Measurements from ENCODE around the gene PPP6R2. TPM values are rescaled to one million over a fixed set of nuclear protein-coding genes. Genes with fewer than 3 reads are reported as not detected.

PPP6R2 gene, protein sequence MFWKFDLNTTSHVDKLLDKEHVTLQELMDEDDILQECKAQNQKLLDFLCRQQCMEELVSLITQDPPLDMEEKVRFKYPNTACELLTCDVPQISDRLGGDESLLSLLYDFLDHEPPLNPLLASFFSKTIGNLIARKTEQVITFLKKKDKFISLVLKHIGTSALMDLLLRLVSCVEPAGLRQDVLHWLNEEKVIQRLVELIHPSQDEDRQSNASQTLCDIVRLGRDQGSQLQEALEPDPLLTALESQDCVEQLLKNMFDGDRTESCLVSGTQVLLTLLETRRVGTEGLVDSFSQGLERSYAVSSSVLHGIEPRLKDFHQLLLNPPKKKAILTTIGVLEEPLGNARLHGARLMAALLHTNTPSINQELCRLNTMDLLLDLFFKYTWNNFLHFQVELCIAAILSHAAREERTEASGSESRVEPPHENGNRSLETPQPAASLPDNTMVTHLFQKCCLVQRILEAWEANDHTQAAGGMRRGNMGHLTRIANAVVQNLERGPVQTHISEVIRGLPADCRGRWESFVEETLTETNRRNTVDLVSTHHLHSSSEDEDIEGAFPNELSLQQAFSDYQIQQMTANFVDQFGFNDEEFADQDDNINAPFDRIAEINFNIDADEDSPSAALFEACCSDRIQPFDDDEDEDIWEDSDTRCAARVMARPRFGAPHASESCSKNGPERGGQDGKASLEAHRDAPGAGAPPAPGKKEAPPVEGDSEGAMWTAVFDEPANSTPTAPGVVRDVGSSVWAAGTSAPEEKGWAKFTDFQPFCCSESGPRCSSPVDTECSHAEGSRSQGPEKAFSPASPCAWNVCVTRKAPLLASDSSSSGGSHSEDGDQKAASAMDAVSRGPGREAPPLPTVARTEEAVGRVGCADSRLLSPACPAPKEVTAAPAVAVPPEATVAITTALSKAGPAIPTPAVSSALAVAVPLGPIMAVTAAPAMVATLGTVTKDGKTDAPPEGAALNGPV
- total RNA-seq (2012; rRNA removed) (49.4 and 51.6 TPM in 2 replicates), polyA plus RNA-seq (2012; rRNA removed) (46.9 and 49.2 TPM in 2 replicates), Bru-seq, nascent RNA (percentile 83 among the genes with signal in this experiment), BruChase-seq, experiment 1, labeled RNA remaining after a 6-hour chase (percentile 96 among the genes with signal in this experiment), BruChase-seq, experiment 2, labeled RNA remaining after a 2-hour chase (percentile 86 among the genes with signal in this experiment)
- polyA plus RNA-seq (2012; cell fraction: cytosol; rRNA removed), result 42.4 and 51.0 TPM in 2 replicates
- polyA plus RNA-seq (2012; cell fraction: nucleus; rRNA removed; ENCODE audit: low replicate concordance), result 130 and 243 TPM in 2 replicates
- long read RNA-seq, full-length matches to known transcripts, result 56 of 120 reads
- long read RNA-seq, partial matches to known transcripts, result 36 of 120 reads
- long read RNA-seq, other reads (novel, unspliced or antisense), result 28 of 120 reads

DNA sequence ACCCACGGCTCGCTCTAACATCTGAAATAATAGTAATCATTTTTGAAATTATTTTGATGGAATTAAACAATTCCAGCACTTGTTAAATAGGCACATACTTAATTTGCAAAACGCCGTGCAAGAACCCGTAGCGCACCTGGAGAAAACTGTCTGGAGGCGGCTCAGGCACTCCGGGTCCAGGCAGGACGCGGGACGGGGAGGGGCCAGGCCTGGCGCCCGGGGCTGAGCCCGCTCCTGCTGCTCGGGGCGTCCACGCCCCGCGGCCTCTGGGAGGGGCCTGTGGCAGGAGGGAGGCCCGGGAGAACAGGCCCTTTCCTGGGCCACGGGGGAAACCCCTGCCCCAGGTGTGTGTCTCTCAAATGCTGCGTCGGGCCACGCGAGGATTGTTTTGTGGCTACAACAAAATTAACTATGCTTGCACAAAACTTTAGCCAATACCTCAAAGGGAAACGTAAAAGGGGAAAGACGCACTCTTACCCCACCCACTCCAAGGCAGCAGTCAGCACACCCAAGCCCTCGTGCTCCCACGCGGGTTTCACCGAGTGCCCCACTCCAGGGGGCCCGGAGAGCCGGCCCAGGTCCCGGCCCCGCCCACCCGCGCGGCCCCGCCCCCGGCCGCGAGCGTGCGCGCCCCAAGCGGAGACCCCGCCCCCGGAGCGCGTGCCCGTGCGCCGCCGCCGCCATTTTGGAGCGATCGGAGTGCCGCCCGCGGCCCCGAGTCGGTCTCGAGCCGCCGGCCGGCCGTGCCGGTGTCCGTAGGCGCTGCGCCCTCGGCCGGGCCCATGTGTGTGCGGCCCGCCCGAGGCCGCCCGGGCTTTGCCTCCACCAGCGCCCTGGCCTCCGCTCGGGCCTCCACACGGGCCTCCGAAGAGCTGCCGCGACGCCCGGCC, at the start of gene PPP6R2:
TSS of gene PPP6R2 (plus strand) at position 677 of the 890 bp plus-strand sequence. CDS start 50,582 bp downstream, outside the sequence.
- Histone ChIP-seq H3K56ac (ENCODE audit: extremely low read depth, insufficient read depth, low read length) (peak within 1 kb of the TSS; percentile 79), H2AK9ac (replicated peaks; ENCODE audit: low read depth, low read length, poor library complexity) (peak within 1 kb of the TSS; percentile 95), H3K9me1 (ENCODE audit: insufficient read depth, low read length) (peaks cover 37% of the 10 kb centered on the region), H4K20me1 (ENCODE audit: insufficient read depth, low read length) (peaks cover 24% of the 10 kb centered on the region), H3K79me1 (ENCODE audit: low read depth in 1 of 2, low read length in 2 of 2) (peaks cover 17 to 47% of the 10 kb centered on the region in 2 experiments), H2AK5ac (ENCODE audit: low read depth, low read length) (peak within 1 kb of the TSS; percentile 38; the same call in 1 of the 2 replicates), H3K18ac (ENCODE audit: low read depth, low read length) (peak within 1 kb of the TSS; percentile 26), H2BK120ac (ENCODE audit: low read depth, low read length) (0 out of 2 replicates have a peak within 1 kb of the TSS, but pooled peaks have one; percentile 36), H3K14ac (replicated peaks; ENCODE audit: low read depth, low read length) (peak within 1 kb of the TSS; percentile 89), H3K4me3 (ENCODE audit: insufficient read depth, low read depth, low read length) (peak within 1 kb of the TSS; percentile 57), H3K4me2 (ENCODE audit: low read depth, low read length) (peak within 1 kb of the TSS; percentile 87), H3K4me1 (ENCODE audit: control insufficient read depth, insufficient read depth, low read length) (peaks cover 5% of the 10 kb centered on the region; the same call in 1 of the 2 replicates), H3K4ac (ENCODE audit: low read depth, low read length) (peak within 1 kb of the TSS; percentile 81), H2AFZ (replicated peaks; ENCODE audit: low read length, poor library complexity) (peak within 1 kb of the TSS; percentile 91), H2BK5ac (ENCODE audit: low read depth, low read length, poor library complexity, severe bottlenecking) (peak within 1 kb of the TSS; percentile 72), H3K27ac (ENCODE audit: insufficient read depth, low read length) (peak within 1 kb of the TSS; percentile 74), H3K9ac (ENCODE audit: low read depth, low read length) (peak within 1 kb of the TSS; percentile 92), H4K8ac (ENCODE audit: low read depth in 2 of 2, low read length in 2 of 2) (peak within 1 kb of the TSS; percentile 79 to 90), H3K27me3 (ENCODE audit: control insufficient read depth, insufficient read depth, low read length) (no peaks in the 10 kb centered on the region), H2BK20ac (ENCODE audit: low read depth, low read length) (no peak within 1 kb of the TSS; the same call in 1 of the 2 replicates), H4K5ac (ENCODE audit: low read depth, low read length) (peak within 1 kb of the TSS; percentile 25), H4K91ac (ENCODE audit: insufficient read depth, low read depth, low read length) (peak within 1 kb of the TSS; percentile 26; the same call in 1 of the 2 replicates), H3K36me3 (ENCODE audit: control insufficient read depth, insufficient read depth, low read length) (peaks cover 3% of the 10 kb centered on the region), H2BK15ac (ENCODE audit: low read depth, low read length) (no peak within 1 kb of the TSS), H3K9me3 (ENCODE audit: control insufficient read depth, insufficient read depth, low read length) (no peaks in the 10 kb centered on the region), H3K23ac (ENCODE audit: low read depth, low read length) (peak within 1 kb of the TSS; percentile 85)
- BruUV-seq (replicated peaks), result no TSS peak
- dilution Hi-C loops (cut with HindIII; ENCODE audit: low sequenced_read_pairs, unreplicated experiment), result no loop called here
- ChIA-PET POLR2A (ENCODE audit: unreplicated experiment) (no interaction called here), CTCF (interaction anchor here (0.6 to 2.2 kb wide), 6 partner anchors 11 to 320 kb away, joined by 3 to 10 read pairs (median 4); partner anchors contain the start of gene HDAC10)
- DNase-seq, result peak; percentile 35
- in situ Hi-C loops (cut with MboI; ENCODE audit: low sequenced_read_pairs), result no loop called here
- TF ChIP-seq, protein P1, sequence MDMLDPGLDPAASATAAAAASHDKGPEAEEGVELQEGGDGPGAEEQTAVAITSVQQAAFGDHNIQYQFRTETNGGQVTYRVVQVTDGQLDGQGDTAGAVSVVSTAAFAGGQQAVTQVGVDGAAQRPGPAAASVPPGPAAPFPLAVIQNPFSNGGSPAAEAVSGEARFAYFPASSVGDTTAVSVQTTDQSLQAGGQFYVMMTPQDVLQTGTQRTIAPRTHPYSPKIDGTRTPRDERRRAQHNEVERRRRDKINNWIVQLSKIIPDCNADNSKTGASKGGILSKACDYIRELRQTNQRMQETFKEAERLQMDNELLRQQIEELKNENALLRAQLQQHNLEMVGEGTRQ (IDR thresholded peaks at IDR 0.05; ENCODE audit: low read depth, low read length), result no peak
- TF ChIP-seq MXI1 (IDR thresholded peaks at IDR 0.05; ENCODE audit: borderline replicate concordance, low read depth, low read length) (peak; percentile 28; the same call in 1 of the 2 replicates), MAZ (IDR thresholded peaks at IDR 0.05; ENCODE audit: borderline replicate concordance, low read depth, low read length) (peak; percentile 7; the same call in 1 of the 2 replicates), POLR2A (IDR thresholded peaks at IDR 0.05; ENCODE audit: low read depth, low read length) (peak; percentile 61)
- WGBS, 2 experiments (ENCODE audit: extremely low coverage in 2 of 2, insufficient read length in 1 of 2), result 1% methylated on average over 42 of the region's 87 CpGs; no CpG with 5 or more reads in 1 of the 2 experiments
- peak; percentile 89 for ATAC-seq (ENCODE audit: low read depth)
- intact Hi-C loops (cut with micrococcal nuclease), result loop anchor here (1.0 kb wide), 1 partner anchor 91 kb away; no protein-coding TSS in a partner anchor
